ENCODE results near the gene CSTPP1. TPM values are rescaled to one million over a fixed set of nuclear protein-coding genes. Genes with fewer than 3 reads are reported as not detected.

Gene CSTPP1
- total RNA-seq, 4 donors from 2014 or later: 47.5 to 87.6 (median 57.7) TPM

DNA sequence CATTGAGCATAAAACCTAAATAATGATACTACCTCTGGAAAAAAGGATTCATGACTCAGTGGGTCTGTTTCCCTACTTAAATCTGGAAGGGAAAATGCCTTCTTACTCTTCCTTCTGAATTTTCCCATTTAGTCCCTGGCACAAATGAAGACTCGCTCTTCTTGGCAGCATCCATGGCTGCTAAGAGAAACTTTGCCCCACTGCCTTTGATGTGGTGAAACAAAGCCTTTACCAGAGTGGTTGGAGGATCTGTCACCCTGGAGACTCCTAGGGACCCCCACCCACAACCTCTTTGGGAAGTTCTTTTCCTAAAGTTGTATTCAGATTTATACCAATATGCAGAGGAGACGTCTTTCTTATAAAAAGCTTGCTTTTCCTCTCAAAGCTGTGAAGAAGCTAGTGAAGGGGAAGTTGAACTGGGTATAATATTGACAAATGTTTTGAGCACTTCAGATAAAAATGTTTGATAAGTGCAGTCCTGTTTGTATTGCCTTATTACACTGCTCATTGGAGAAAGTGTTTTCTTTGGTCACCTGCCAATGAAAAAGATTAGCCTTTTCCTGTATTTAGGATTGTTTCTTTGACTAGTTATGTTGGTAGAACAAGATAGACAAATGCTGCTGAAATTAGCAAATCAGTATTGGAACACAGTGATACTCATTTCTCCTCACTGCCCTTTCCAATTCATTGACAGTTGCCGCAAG, 162.8 kb downstream of the CSTPP1 start:
- no peak for TF ChIP-seq POLR2A (IDR thresholded peaks at IDR 0.05)
- TF ChIP-seq, protein P1, sequence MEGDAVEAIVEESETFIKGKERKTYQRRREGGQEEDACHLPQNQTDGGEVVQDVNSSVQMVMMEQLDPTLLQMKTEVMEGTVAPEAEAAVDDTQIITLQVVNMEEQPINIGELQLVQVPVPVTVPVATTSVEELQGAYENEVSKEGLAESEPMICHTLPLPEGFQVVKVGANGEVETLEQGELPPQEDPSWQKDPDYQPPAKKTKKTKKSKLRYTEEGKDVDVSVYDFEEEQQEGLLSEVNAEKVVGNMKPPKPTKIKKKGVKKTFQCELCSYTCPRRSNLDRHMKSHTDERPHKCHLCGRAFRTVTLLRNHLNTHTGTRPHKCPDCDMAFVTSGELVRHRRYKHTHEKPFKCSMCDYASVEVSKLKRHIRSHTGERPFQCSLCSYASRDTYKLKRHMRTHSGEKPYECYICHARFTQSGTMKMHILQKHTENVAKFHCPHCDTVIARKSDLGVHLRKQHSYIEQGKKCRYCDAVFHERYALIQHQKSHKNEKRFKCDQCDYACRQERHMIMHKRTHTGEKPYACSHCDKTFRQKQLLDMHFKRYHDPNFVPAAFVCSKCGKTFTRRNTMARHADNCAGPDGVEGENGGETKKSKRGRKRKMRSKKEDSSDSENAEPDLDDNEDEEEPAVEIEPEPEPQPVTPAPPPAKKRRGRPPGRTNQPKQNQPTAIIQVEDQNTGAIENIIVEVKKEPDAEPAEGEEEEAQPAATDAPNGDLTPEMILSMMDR (IDR thresholded peaks at IDR 0.05): no peak
- DNase-seq (ENCODE audit: low spot score in 2 of 2): no peak
- no peak overlapping the region for H3K4me3 ChIP-seq (ENCODE audit: low read depth, poor library complexity, severe bottlenecking)
- 81 to 95% methylated on average over 3 of the region's 3 CpGs for WGBS, 2 donors
- intact Hi-C loops (cut with DNase I; ENCODE audit: low total_unique reads): no loop called here

DNA sequence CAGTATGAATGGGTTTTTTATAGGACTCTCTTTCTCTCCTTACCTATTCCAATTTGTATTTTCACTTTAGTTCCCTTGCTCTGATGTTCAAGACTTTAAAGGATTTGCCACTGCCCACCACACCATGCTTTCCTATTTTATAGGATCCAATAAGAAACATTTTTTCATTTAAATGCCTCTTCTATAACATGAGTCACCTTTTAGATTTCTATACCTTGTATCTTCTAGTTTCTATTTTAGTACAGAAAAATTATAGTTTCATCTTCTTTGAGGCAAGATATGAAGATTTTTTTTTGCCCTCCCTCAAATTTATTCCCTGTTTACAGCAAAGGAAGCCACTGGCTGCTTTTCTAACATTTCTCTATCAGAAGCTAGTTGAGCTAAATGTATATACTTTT, 163.4 kb downstream of the CSTPP1 start:
- DNase-seq (ENCODE audit: low spot score in 2 of 2): no peak
- intact Hi-C loops (cut with DNase I; ENCODE audit: low total_unique reads): no loop called here
- H3K4me3 ChIP-seq (ENCODE audit: low read depth, poor library complexity, severe bottlenecking): no peak overlapping the region
- TF ChIP-seq, protein P1 (IDR thresholded peaks at IDR 0.05): no peak
- TF ChIP-seq POLR2A (IDR thresholded peaks at IDR 0.05): no peak

DNA sequence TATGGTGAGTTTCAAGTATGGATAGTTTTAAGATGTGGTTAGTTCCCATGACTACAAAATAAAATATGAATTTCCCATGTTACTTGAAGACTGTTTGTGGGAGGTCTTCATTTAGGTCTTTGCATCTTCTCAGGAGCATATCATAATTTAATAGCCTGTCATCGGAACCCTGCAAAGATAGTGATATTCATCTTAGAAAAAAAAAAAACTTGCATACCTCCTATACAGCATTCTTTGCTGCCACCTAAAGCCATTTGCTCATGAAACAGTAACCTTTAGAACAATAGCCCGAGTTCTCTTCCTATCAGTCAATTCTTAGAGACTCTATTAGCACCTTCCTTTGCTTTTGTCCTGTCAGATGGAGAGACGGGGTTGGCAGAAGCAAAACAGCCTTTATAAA, 164.8 kb downstream of the CSTPP1 start:
- WGBS, 2 donors: 69 to 79% methylated on average over 3 of the region's 3 CpGs
- no peak for DNase-seq (ENCODE audit: low spot score in 2 of 2)
- H3K4me3 ChIP-seq (ENCODE audit: low read depth, poor library complexity, severe bottlenecking): no peak overlapping the region
- intact Hi-C loops (cut with DNase I; ENCODE audit: low total_unique reads): no loop called here
- TF ChIP-seq, protein P1 (IDR thresholded peaks at IDR 0.05): no peak
- TF ChIP-seq POLR2A (IDR thresholded peaks at IDR 0.05): no peak

DNA sequence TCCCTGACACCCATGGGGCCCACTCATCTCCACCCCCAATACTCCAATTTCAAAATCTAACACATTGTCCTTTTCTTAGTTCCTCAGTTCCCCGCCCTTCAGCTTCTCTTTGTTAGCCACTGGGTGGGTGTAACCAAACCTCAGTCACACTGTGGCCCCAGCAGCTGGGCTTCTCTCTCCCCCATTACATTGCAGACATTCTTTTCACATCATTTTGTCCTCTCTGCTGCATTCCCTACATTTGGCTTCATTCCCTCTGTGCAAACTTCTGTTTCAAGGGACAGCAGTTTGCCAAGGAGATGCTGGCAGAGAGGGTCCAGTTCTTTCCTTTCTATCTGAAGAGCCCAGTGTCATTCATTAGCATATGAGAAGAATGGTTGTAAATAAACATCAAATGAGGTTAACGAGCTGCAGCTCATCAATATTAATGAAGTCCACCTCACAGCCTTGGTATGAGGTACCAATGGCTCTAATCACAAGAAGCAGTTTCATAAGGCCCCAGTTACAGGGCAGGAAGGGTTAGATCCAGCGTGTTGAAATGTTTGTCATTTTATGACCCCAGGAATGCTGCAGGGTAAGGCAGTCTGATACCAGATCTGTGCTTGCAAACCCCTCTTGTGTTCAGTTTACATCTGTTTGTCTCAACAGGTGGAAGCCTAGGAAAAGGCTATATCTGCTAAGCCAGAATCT, 167.8 kb downstream of the CSTPP1 start:
- 40 to 63% methylated on average over 3 of the region's 3 CpGs for WGBS, 2 donors
- no peak overlapping the region for H3K4me3 ChIP-seq (ENCODE audit: low read depth, poor library complexity, severe bottlenecking)
- no peak for DNase-seq (ENCODE audit: low spot score in 2 of 2)
- intact Hi-C loops (cut with DNase I; ENCODE audit: low total_unique reads): no loop called here
- TF ChIP-seq, protein P1 (IDR thresholded peaks at IDR 0.05): no peak
- no peak for TF ChIP-seq POLR2A (IDR thresholded peaks at IDR 0.05)

DNA sequence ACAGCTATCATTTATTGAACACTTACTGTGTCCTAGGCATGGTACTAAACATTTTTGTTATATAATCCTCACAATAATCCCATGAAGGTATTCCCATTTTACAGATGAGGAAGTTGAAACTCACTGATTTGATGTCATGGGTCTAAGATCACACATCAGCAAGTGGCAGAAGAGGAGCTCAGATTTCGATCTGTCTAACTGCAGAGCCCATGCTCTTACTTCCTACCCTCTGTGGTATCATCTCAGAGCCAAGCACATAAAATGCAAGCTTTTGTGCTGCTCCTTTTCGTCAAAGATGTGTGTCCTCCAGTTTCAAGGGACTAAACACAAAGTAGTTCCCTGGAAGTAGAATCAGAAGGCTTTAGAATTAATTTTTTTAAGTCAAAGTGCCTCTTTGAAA, 169.0 kb downstream of the CSTPP1 start:
- intact Hi-C loops (cut with DNase I; ENCODE audit: low total_unique reads): no loop called here
- H3K4me3 ChIP-seq (ENCODE audit: low read depth, poor library complexity, severe bottlenecking): no peak overlapping the region
- 89% methylated on average over 2 of the region's 2 CpGs for WGBS, 2 donors
- DNase-seq (ENCODE audit: low spot score in 2 of 2): no peak
- TF ChIP-seq POLR2A (IDR thresholded peaks at IDR 0.05): no peak
- TF ChIP-seq, protein P1 (IDR thresholded peaks at IDR 0.05): no peak

Data from lower leg skin (tissue), 4 donors.